ENCODE measurements around the gene SMARCD1.

DNA sequence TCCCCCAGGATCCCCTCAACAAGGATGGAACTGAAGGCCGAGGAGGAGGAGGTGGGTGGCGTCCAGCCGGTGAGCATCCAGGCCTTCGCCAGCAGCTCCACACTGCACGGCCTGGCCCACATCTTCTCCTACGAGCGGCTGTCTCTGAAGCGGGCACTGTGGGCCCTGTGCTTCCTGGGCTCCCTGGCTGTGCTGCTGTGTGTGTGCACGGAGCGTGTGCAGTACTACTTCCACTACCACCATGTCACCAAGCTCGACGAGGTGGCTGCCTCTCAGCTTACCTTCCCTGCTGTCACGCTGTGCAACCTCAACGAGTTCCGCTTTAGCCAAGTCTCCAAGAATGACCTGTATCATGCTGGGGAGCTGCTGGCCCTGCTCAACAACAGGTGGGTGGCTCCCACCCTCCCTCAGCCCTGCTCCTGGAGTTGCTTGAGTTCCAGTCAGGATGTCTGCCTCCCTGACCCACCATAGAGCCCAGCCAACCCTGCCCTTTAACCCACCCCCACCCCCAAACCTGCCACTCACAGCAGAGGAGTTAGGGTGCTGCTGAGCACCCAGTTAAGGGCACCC is 26.3 kb upstream of the SMARCD1 start:
- TF ChIP-seq RBBP5 (IDR thresholded peaks at IDR 0.05; ENCODE audit: borderline replicate concordance, insufficient read depth, low read length, poor library complexity, severe bottlenecking) (no peak), HCFC1 (IDR thresholded peaks at IDR 0.05; ENCODE audit: low read depth, low read length) (no peak), ZC3H8 (IDR thresholded peaks at IDR 0.05) (no peak), XRCC5 (IDR thresholded peaks at IDR 0.05; ENCODE audit: low read depth, low read length) (no peak)
- TF ChIP-seq, protein P1, sequence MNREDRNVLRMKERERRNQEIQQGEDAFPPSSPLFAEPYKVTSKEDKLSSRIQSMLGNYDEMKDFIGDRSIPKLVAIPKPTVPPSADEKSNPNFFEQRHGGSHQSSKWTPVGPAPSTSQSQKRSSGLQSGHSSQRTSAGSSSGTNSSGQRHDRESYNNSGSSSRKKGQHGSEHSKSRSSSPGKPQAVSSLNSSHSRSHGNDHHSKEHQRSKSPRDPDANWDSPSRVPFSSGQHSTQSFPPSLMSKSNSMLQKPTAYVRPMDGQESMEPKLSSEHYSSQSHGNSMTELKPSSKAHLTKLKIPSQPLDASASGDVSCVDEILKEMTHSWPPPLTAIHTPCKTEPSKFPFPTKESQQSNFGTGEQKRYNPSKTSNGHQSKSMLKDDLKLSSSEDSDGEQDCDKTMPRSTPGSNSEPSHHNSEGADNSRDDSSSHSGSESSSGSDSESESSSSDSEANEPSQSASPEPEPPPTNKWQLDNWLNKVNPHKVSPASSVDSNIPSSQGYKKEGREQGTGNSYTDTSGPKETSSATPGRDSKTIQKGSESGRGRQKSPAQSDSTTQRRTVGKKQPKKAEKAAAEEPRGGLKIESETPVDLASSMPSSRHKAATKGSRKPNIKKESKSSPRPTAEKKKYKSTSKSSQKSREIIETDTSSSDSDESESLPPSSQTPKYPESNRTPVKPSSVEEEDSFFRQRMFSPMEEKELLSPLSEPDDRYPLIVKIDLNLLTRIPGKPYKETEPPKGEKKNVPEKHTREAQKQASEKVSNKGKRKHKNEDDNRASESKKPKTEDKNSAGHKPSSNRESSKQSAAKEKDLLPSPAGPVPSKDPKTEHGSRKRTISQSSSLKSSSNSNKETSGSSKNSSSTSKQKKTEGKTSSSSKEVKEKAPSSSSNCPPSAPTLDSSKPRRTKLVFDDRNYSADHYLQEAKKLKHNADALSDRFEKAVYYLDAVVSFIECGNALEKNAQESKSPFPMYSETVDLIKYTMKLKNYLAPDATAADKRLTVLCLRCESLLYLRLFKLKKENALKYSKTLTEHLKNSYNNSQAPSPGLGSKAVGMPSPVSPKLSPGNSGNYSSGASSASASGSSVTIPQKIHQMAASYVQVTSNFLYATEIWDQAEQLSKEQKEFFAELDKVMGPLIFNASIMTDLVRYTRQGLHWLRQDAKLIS (CRISPR knock-in tag; IDR thresholded peaks at IDR 0.05), result no peak
- TF ChIP-seq, protein P2, sequence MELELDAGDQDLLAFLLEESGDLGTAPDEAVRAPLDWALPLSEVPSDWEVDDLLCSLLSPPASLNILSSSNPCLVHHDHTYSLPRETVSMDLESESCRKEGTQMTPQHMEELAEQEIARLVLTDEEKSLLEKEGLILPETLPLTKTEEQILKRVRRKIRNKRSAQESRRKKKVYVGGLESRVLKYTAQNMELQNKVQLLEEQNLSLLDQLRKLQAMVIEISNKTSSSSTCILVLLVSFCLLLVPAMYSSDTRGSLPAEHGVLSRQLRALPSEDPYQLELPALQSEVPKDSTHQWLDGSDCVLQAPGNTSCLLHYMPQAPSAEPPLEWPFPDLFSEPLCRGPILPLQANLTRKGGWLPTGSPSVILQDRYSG (tag; conservative IDR thresholded peaks at IDR 0.05; ENCODE audit: low read depth), result no peak

Data from K562 (cell line).